NAMALWA (cell line): ENCODE data around the gene MKNK2.
"Not testable (repeated sequence)": the region's sequence is repeated elsewhere in the genome, so short reads cannot be mapped to it uniquely, and the experiment has no call there.

Source experiments
- DNase-seq: peaks from one replicate; pipeline ENCODE4 v3.0.0-alpha.2; 2015; ENCODE audit warnings: low spot score

Gene MKNK2

DNA sequence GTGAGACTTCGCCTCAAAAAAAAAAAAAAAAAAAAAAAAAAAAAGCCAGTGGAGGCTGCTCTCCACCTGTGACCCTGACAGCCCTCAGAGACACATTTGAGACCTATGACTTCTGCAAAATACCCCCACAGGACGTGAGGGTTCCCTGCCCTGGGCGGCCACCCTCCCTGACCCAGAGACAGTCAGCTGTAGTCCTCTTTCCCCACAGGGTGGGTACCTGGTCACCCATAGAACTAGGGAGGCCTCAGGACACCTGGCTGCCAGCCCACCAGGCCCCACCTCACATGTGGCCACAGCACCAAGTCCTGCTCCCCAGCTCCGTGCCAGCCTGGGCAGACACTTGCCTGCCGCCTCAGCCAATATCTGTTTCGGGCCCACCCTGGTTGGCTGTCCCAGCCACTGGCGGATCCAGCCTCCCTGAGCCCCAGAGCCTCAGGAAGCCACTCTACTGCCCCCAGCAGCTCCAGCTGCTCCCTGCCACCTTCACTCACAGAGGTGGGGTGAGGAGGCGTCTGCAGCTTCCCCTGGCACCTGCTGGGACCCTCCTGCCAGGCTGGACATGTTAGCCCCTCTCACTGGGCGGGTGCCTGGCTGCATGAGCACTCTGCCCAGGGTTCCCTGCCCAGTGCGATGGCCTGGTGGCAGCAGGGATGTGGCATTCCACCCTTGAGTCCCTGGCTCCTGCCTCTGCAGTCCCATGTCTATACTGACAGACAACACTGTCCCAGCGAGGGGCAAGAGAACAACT lies 6.9 kb downstream of the MKNK2 start:
- DNase-seq: peak; percentile 56

DNA sequence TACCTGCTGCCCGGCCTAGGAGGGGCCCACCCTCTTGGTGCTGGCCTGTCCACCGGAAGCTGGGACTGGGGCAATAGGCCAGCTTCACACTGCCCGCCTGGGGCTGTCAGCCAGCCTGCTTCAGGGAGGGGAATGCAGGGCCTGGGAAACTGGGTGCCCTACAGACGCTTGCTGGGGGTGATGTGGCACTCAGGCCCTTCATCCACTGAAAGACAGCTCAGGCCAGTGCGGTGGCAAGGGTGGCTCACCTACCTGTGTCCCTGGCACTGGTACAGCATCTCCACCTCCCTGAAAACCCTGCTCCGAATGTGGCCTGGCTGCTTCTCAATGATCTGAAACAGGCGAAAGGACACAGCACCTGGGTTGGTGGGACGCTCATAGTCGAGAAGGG lies 7.8 kb downstream of the MKNK2 start:
- DNase-seq: peak; percentile 12

DNA sequence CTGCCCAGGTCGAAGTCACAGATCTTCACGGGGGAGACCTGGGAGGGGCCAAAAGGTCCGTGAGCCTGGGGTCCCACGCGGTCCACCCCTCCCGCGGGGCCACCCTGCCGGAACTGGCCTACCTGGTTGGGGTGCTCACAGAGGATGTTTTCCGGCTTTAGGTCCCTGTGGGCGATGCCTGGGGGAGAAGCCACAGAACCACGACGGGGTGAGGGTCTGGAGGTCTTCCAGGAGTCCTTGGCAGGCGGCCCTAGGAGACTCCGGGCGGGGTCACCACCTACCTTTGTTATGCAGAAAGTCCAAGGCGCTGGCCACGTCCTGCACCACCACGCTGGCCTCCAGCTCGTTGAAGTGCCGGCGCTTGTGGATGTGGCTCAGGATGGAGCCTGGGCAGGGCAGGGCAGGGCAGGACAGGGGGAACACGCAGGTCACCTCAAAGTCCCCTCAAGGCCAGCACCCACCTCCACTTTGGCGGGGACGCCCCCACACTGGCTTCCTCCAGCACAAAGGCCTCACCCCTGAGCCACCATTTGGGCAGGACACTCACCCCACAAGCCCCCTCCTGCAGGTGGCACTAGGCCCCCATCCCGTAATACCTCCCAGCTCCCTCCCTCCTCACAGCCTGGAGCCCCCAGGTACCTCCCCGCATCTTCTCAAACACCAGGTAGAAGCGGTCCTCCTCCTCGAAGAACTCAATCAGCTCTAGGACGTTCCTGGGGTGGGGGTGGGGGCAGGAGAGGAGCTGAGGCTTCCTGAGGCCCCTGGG lies 8.4 kb downstream of the MKNK2 start:
- DNase-seq: no peak

DNA sequence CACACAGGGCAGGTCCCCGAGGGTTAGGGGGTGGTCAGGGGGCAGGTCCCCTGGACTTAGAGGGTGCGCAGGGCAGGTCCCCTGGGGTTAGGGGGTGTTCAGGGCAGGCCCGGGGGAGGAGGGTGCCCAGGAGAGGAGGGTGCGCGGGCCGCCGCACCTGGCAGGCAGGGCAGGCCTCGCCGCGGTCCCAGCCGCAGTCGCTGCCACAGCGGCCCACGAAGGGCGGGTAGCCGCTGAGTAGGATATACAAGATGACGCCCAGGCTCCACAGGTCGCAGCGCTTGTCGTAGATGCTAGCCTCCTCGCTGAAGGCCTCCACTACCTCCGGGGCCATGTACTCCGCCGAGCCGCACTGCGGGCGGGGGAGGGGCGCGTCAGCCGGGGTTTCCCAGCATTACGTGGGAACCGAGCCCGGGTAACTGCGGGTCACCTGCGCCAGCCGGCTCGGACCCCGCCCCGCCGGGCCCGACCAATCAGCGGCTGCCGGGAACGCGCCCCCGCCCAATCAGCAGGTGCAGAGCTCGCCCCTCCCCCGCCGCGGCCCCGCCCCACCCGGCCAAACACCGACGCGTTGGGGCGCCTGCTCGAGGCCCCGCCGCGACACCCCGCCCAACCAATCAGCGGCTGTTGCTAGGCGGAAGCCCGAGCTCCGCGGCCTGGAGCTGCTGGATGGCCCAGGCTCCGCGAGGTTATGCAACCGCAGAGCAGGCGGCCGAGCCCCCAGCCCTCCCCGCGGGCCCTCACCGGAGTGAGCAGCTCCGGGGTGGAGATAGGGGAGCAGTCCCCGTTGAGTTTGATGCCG lies 9.2 kb downstream of the MKNK2 start:
- peak; percentile 97 for DNase-seq

DNA sequence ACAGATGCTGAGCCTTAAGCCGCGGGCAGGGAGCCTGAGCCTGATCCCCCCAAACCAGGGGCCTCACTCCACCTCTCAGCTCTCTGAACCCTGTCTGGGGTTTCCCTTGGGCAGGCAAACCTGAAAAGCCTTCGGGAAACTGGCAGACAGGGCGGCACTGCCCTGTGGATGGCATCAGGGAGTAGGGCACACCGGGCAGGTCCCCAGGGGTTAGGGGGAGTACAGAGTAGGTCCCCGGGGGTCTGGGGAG lies 9.7 kb downstream of the MKNK2 start:
- no peak for DNase-seq

DNA sequence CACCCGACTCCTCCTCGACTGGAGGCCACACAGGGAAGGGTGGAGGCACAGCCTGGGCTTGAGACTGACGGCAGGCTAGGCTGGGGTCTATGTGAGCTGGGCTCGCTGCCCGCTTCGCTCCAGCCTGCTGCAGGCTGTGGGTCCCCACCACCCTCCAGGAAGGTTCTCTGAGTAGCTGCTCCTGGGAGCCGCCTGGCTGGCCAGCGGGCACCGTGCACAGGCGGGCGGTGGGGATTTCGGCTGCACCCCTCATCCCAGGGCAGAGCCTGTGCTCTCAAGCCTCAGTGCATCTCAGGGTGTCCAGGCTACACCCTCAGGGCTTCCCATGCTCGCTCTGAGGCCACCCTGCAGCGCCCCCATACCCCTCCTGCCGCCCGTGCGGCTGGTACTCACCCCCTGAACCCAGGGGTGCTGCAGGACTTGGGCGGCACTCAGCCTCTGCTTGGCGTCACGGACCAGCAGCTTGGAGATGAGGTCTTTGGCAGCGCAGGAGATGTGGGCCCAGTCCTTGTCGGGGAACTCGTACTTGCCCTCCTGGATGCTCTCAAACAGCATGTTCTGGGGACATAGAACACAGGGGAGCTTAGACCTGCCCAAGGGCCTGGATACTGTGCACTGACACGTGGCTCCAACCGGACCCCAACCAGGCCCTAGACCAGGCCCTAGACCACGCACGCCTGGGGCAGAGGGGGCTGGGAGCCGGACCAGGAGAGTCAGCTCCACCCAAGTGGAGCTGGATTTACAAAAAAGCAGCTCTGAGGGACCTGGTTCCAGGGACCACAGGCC lies 10.2 kb downstream of the MKNK2 start:
- DNase-seq: no peak

DNA sequence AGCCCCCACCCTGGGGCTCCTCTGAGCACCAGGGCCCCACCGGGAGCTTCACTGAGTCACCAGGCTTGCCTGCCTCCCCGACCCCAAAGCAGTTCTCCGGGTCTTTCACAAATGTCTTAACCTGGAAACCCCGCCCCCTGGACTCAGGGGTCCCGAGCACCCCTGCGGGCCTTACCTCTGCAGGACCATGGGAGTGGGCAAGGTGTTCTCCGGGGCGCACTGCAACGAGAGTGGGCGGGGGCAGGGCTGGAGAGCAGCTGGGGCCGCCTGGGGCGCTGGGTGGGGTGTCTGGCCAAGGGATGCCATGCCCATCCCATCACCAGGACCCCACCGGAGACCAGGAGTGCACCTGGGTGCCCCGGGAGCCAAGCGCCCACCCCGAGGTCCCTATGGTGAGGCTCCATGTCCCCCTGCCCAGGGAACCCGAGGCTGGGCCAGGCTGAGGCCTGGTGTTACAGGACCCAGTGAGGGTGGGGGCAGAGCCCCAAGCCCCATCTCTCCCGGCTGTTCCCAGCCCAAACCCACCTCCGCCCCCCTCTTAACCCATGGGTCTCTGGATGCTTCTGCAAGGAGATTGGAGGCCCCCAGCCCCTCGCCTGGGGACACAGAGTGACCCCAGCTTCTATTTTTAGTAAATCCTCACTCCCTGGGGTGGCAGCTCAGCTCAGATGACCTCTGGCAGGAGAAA lies 10.9 kb downstream of the MKNK2 start:
- DNase-seq: no peak

DNA sequence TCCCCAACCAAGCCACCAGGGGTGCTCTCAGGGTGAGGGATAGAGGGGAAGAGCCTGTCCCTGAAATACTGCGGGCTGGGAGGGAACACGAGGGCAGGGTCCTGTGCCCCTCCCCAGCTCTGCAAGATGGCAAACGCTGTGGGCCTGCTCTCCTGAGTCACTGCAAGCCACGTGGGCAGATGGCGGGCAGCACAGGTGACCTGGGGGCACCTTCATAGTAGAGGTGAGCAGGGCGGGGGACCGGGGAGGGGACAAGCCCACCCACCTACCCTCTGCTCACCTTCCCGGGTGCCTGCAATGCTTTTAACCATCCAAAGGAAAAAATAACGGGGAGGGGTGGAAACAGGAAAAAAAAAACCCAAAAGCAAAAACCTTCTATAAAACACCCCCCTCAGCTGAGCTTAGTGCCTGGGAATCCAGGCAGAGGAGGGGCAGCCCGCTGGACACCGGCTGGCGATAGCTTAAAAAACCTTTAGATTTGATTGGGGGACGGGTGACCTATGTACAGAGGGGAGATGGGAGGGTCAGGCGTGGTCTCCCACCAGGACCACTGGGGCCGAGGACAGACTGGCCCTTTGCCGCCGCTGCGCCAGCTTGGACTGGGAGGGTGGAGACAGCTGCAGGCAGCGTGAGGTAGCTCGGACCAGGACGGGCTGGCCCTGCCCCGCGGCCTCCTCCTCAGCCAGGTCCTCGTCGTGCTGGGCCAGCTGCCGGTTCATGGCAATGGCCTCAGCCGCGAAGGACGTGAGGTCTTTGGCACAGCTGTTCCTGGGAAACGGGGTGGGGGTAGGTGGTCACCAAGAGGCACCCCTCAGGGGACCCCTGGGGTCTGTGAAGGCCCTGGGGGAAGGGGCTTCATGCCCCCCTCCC lies 11.7 kb downstream of the MKNK2 start:
- no peak for DNase-seq

DNA sequence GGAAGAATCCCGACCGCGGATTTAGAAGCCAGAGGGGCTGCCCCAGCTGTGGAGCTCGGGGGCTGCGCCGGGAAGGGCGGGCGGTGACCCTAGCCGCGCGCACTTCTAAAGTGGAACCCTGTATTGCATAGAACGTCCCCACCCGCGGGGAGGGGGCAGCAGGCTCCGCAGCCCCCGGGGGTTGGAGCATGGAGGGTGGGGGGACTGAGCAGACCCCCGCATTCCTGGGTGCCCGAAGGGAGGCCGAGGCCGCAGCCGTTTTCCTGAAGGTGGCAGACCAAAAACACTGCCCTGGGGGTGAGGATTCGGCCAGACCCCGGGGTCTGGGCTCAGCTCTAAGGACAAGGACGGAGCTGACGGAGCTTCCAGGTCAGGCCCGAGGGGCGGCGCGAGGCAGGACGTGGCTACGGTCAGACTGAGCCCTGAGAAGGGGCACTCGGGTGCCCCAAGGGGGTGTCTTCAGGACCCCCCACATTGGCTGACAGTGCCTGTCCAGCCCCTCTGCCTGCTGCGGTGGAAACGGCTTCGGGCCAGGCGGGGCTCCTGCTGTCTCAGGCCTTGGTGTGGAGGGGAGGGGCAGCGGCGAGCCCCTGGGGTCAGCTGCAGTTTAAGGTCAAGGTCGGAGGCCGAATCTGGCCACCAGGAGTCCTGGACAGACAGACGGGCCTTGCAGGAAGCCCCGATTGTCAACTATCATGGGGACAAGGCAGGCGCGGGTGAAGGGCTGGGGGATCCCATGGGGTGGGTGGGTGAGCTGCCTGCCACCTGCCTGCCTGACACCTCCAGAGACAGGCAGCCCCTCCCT lies 12.6 kb downstream of the MKNK2 start:
- DNase-seq: peak; percentile 26

DNA sequence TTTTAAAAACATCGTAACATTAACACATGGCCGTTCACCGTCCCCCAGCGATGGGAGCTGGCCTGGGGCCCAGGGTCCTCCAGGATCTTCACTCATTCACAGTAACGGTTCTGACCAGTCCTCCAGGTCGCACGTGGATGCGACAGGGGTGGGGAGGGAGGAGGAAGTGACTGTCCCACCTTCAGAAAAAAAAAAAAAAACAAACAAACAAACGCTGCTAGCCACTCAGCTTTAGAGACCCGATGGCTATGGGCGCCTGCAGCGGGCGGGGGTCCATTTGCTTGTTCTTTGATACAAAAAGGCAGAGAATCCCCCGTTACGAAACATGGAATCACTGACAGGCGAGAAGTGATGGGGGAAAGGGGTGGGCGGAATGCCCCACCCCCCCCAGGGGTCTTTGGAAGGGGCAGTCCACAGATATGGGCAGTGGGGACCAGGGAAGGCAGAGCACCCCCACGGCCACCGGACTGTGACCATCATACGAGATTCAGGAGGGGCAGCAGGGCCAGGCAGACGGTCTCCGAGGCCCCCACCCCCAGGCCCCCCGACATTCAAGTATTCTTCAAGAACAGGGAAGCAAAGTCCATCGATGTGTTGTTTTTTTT lies 13.3 kb downstream of the MKNK2 start:
- no peak for DNase-seq

DNA sequence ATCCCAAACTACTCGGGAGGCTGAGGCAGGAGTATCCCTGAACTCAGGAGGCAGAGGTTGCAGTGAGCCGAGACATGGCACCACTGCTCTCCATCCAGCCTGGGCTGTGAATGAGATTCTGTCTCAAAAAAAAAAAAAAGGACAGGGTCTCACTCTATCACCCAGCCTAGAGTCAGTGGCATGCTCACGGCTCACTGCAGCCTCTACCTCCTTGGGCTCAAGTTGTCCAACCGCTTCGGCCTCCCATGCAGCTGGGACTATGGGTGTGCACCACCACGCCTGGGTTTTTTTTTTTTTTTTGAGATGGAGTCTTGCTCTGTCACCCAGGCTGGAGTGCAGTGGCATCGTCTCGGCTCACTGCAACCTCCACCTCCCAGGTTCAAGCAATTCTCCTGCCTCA lies 14.6 kb downstream of the MKNK2 start:
- peak; percentile 20 for DNase-seq

DNA sequence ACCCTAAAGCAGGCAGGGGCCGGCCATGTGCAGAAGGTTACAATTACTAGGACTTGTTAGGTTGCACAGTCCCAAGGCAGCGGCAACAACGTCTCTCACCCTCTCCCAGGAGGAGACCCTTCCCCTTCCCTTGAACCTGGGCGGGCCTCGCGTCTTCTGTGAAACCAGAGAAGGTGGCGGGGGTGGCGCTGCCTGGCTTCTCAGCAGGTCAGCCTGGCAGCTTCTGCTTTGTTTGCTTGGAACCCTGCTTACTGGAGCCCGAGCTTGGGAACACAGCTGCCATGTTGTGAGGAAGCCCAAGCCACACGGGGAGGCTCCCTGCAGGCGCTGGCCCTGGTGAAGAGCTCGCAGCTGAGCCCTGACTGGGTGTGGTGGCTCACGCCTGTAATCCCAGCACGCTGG lies 15.5 kb downstream of the MKNK2 start:
- DNase-seq: peak; percentile 22

DNA sequence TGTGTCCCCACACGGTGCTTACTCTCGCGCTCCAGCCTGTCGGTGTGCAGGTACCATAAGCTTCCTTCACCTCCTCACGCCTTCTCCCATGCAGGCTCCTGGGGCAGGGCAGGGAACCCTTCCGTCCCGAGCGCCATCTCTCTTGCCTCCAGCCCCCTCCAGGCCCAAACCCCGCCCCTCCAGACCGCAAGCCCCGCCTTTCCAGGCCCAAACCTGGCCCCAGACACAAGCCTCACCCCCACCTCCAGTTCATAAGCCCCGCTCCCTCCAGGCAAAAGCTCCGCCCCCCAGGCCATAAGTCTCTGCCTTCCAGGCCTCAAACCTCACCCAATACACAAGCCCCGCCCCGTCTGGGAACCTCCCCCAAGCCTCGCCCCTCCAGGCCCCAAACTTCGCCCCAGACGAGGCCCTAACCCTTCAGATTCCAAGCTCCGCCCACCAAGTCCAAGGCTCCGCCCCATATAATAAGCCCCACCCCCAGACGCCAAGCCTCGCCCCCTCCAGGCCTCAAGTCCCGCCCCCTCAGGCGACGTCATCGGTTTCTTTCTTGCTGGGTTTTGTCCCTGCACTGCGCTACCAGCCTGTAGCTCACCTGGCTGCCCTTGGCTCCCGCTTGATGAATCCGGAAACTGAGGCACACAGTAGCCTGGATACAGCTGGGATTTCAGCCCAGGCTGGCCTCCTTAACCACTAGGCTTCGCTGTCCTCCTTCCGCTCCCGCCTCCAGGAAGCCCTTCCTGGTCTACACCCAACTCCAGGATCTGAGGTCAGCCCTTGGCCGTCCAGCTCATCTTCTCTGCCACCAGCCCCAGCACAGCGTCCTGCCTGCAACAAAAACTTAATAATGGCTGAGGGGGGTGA lies 16.1 kb downstream of the MKNK2 start:
- DNase-seq: peak; percentile 95

DNA sequence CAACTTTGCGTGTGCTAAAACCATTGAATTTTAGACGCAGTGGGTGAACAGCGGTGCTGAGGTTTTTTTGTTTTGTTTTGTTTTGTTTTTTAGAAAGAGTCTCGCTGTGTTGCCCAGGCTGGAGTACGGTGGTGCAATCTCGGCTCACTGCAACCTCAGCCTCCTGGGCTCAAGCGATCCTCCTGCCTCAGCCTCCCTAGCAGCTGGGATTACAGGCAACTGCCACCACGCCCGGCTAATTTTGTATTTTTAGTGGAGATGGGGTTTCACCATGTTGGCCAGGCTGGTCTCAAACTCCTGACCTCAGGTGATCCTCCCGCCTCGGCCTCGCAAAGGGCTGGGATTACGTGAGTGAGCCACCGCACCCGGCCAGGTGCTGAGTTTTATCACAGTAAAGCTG lies 16.8 kb downstream of the MKNK2 start:
- DNase-seq: not testable (repeated sequence)

DNA sequence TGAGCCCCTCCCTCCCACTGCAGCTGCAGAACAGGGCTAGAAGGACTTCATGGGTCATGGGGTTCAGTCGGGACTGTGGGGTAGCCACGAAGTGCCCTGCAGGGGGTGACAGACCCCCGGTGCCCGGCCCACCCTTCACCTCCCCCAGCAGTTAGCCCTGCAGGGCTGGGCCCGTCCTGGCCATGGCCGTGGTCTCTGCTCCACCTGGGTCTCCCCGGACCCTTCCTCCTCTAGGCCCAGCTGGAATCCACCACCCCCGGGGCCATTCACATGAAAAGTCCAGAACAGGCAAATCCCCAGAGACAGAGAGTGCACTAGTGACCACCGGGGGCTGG lies 17.3 kb downstream of the MKNK2 start:
- DNase-seq: no peak

DNA sequence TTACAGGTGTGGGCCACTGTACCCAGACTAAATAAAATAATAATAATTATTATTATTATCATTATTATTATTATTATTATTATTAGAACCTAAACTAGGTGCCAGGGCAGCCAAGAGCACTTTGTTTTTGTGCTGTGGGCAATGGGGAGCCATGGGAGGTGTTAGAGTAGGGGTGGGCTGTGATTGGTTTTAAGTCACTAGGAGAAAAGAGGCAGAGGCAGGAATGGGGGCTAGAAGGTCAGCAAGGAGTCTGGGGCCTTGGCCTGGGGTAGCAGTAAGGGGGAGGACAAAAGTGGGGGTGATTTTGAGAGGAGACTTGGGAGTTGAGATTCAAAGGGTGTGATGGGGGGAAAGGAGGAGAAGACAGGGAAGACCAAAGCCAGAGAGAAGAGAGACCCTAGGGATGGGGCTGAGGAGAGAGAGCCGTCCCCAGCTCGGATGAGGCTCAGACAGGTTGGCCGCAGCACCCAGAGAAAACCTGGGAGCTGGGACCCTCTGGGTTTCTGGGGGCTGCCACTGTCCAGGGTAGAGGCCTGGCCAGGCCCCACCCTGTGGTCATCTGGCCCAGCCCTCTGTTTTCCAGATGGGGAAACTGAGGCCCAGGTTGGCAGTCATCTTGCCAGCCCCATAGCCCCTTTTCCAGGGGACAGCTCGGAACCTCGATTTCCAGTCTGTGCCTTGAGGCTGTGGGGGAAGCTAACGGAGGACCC lies 17.8 kb downstream of the MKNK2 start:
- DNase-seq: no peak

DNA sequence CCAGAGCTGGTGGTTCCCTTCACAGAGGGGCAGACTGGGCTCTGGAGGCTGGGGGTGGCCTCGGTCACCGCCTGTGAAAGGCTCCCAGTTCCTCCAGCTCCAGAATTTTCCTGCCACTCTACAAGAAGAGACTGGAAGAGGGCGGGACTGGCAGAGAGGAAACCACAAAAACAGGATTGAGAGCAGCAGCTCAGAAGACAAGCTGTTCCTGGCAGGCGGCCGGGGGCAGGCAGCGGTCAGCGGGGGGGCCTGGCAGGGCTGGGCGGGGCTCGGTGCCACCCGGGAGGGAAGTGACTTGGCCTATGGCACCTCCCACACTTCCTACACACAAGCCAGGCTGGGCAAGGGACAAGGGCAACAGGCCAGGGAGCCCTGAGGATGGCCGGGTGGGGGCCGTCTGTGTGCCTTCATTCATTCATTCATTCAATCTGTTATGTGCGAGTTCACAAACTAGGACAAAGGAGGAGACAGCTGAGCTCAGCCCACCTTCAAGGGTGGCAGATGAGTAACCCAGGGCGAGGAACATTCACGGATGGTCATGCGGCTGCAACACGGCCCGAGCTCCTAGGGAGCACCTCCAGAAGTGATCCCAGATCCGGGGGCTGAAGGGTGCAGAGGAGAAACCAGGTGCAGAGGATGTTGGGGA lies 18.6 kb downstream of the MKNK2 start:
- no peak for DNase-seq
